HG03342 (cell line): ENCODE measurements around the gene NOS1AP.
"Not testable (repeated sequence)": the region's sequence is repeated elsewhere in the genome, so short reads cannot be mapped to it uniquely, and the experiment has no call there.

Experiments used
- ATAC-seq: cut with Tn5 transposase; IDR thresholded peaks from one replicate; pipeline ENCODE4 v1.9.1; 2021; ENCODE audit warnings: mild to moderate bottlenecking, moderate library complexity; ENCODE audit not compliant: unreplicated experiment

The NOS1AP gene

DNA sequence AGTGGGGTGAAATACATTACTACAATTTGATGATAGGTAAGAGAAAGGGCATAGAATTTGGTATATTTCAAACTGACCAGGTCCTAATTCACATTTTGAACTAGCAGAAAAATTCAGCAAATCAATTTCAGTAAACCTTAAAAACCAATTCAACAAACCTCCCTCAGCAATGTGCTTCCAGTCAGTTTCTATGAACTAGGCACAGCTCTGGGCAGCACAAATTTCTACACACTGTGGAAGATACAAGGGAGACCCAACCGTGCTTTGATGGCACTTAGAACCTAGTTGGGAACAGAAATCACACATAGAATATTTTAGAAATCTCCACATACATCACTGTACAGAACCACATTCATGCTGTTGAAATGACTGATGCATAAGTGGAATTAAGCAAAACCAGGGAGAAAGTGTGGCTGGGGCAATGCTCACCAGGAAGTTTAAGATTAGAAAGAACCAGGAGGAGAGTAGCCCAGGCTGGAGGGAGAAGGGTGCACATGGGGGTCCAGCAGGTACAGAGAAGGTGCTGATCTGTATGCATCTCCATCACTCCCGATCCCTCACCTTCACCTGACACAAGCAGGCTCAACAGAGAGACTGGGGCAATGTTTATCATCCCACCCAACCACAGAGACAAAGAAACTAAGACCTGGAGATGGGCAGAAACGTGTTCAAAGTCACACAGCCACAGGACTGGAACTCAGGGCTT is 326.9 kb downstream of the NOS1AP start:
- ATAC-seq, result no peak

DNA sequence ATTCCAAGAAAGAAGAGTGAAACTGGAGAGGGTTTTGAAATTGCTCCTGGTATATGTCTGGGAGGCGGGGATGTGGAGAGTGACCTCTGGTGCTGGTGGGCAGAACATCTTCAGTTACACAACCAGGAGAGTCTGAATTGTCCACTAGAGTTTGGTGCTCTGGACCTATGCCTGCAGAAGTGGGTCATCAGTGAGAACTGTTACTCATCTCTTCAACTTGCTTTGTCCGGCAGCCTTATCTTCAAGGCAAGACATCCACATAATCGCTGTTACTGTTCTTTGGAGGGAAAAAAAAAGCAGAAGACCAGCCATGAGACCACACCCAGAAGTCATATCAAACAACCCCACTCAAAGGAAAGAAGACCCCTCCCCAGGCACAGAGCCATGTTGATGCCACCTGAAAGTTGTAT is 327.6 kb downstream of the NOS1AP start:
- no peak for ATAC-seq

DNA sequence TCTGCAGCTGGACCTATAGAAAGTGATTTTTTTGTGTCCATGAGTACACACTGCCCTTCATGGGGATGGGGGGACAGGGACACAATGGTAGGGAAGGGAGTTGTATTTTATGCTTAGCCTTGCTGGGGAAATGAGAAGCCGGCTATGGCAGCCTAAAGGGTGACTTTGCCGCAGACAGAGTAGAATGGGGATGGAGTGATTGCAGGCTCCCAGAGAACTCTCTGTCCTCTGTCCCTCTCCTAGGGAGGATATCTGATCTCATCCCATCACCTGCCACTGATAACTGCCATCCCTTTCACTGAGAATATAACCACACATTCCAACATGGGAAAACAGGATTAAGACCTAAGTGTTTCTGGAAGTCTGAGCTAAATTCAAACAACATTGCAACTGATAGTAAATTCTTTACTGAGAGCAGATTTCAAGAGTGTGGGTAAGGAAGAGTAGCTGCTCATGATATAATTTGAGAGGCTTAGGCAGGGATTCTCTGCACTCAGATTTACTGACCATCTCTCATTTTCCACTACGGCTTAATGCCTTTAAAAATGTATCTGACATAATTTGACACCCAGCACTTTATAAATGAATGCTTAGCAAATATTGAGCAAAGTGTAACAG is 328.6 kb downstream of the NOS1AP start:
- ATAC-seq, result no peak

DNA sequence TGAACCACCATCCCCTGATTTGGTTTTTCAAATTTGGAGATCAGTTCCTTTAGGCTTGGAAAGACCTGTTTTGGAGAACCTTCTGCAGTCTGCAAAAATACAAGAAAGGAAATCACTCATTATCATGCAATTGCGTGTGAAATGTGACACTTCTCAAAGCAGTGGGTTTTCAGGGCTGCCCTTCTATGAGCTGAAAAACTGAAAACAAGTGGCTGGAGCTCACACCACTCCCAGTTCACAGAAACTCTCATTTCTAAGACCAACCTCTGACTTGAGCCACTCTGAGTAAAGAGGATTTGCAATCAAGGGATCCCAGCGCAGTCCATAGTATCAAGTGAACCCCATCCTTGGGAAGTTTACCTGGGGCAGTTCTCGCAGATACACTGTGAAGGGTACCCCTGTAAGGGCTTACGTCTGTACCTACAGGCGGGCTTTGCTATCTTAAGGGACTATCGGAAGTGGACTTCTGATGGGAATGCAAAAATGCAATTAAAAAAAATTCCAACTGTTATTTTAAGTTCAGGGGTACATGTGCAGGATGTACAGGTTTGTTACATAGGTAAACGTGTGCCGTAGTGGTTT is 329.6 kb downstream of the NOS1AP start:
- ATAC-seq, result no peak

DNA sequence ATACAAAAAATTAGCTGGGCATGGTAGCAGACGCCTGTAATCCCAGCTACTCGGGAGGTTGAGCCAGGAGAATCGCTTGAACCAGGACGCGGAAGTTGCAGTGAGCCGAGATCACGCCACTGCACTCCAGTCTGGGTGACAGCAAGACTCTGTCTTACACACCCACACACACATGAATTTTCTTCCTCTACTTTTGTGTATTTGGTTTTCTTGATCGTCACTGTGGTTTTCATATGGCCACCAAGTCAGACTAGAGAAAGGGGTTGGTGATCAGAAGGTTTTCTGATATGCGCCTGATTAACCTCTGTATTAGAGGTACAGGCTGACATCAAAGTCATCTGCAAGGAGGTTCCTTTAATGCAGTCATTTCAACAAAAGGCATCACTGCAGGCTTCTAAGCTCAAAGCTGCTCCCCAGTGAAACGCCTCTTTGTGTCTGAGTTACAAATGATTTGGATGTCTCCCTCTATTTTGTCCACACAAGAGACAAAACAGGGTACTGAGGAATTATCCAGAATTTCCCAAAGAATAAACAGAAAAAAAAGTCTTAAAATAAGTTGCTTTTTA is 331.4 kb downstream of the NOS1AP start:
- ATAC-seq, result no peak

DNA sequence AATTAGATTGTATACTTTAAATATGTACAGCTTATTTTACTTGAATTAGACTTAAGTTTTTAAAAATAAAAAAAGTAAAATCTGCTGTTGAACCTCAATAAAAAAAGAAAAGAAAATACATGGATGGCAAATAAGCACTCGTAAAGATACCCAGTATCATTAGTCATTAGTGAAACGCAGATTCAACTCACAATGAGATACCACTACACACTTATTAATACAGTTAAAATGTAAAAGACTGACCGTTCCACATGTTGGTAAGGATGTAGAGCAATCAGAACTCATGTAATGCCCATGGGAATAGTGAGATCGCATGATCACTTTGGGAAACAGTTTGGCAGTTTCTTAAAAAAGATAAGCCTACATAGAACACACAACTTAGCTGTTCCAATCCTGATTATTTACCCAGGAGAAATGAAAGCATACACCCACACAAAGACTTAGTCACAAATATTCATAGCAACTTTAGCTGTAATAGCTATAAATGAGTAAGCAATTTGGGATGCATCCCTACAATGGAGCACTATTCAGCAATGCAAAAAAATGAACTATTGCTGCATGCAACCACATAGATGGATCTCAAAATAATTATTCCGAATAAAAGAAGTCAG is 335.2 kb downstream of the NOS1AP start:
- no peak for ATAC-seq

DNA sequence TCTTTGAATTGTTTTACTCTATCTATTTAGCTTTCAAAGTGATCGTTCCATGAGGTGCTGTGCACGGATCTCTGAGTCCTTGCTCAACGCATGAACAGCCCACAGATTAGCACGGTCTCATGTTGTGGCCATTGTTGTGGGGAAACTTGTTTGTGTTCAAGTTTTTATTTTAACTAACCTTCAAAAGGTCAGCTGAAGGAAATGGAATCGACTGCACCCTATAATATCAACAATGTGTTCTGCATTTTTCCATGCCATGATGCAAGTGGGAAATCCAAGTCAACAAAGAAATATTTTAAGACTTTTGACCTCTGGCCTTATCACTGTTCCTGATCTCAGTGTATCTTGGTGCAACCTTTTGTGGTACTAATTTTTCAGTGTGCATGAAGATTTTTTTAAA is 336.3 kb downstream of the NOS1AP start:
- ATAC-seq, result no peak

DNA sequence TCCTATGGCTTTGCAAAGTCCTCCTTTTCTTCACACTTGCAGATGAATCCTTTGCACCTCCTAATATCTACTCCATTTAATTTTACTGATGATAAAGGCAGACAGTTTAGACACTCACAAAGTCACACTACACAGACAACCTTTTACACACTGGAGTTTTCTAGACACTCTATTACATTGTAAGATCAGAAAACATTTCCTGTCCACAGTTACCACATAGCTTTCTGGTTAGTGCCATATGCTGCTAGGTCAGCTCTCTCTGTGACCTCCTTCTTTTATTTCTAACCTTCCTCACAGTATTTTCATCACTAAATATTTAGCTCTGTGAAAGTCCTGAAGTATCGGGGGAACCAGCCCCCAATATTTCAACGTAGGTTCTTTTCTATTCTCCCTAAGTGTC is 337.3 kb downstream of the NOS1AP start:
- no peak for ATAC-seq

DNA sequence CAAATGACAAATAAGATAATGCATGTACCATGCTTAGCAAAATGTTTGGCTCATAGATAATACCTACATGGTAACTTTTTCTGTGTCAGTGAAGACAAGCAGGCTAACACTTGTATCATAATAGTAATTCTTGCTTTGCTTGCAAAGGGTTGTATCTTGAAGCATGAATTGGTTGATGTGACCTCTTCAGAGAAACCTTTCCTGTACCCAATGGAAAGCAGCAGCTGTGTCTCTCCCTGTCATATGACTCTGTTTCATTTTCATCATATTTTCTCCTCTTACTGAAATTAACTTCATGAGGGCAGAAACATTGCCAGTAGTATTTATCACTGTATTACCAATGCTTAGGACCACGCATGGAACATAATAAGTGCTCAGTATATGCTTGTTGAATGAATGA is 338.0 kb downstream of the NOS1AP start:
- ATAC-seq, result no peak

DNA sequence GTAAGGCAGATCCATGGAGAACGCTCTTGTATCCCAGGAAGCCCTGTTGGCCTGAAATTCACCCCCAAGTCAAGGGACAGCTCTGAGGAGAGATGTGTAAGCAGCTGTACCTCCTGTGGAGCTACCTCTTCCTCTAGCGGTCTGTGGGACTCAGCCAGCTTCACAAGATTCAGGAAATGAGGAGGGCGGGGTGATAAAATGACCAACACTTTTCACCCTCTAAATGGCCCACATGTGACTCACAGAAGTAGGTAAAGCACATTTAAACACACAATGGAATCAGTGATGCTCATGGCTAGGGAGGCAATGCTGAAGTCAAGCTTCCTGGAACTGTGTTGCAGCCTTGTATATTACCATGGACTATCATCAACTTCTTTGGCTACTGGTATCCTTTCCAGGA is 342.5 kb downstream of the NOS1AP start, which contains the start of gene SH2D1B:
SH2D1B (minus strand) TSS at position 135 of the 400 bp plus-strand sequence; CDS start at position 15, 120 bp downstream.
- no peak for ATAC-seq

DNA sequence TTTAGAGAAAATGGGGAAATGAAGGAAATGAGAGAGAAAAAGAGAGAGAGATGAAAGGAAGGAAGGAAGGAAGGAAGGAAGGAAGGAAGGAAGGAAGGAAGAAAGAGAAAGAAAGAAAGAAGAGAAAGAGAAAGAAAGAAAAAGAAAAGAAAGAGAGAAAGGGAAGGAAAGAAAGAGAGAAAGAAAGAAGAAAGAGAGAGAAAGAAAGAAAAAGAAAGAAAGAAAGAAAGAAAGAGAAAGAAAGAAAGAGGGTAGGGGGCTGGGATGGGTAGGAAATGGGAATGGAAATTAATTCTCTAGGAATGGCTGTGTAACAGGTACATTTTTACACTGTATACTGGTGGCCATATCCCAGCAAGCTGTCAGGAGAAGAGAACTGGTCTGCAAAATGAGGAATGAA is 346.7 kb downstream of the NOS1AP start:
- ATAC-seq, result no peak

DNA sequence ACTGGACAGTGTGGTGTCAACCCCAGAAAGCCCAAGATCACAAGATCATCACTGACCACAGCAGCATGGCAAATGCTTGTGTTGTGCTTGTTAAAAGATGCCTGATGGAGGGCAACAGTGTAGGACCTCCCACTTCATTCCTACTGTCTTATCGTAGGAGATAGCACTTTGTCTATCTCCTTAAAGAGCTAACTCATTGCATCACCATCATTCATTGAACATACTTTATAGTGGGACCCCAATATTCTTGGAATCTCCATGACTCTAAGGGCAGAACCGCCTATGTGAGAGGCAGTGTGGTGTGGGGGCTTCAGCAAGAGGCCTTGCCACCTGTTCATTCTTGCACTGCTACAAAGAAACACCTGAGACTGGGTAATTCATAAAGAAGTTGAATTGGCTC is 347.4 kb downstream of the NOS1AP start:
- ATAC-seq, result no peak

DNA sequence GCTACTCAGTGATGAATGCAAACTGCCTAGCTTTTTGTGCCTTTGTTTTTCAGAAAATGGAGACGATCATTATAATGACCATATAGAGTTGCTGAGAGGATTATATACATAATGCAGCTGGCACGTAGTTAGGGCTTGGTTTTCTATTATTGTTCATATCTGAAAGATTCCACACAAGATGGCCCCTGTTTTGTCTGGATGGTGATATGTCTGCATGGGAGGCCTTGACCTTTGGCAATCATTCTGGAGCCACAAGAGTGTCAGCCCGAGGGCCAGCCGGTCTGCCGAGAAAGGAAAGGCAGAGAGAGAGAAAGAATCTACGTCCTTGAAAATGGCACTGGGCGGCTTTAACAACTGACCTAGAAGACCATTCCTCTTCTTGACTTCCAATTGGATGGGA is 348.2 kb downstream of the NOS1AP start:
- no peak for ATAC-seq

DNA sequence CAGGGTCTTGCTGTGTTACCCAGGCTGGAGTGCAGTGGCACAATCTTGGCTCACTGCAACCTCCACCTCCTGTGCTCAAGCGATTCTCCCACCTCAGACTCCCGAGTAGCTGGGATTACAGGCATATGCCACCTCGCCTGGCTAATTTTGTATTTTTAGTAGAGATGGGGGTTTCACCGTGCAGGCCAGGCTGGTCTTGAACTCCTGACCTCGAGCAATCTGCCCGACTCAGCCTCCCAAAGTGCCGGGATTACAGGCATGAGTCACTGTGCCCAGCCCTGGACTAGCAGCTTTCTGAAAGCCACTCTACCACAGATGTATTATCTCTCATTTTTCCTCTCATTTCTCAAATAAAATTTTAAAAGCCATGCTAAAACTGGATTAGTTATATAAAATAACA is 349.1 kb downstream of the NOS1AP start:
- not testable (repeated sequence) for ATAC-seq

DNA sequence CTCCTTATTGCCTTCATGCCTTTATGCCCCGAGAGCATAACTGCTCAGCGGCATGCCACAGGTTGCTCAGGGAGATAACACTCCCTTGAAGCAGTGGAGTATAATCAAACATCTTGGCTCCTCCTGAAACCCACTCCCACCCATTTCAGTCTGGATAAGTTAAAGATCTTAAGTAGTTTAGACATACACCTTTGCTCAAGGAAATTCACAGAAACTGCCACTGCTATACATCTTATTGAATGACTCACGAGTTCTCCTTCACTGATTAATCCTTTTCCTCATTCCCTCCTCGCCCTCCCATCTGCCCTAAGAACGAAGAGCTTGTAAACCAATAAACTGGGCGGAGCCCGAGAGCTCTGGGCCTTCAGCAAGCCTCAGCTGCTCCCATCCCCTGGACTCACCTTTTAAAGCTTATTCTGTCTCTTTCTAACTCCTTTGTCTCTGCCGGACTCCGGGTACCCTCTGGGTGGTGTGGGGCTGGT is 350.0 kb downstream of the NOS1AP start:
- not testable (repeated sequence) for ATAC-seq
